Parathyroid adenoma (tissue), 2 donors: ENCODE measurements around the gene MYCBPAP.

Source experiments
- H2AFZ ChIP-seq: fragments of 300-600 bp; sonication (generic); one replicate; pipeline ENCODE4 v1.7.0; 2017; ENCODE audit warnings: antibody characterized with exemption, mild to moderate bottlenecking
- H3K27ac ChIP-seq: fragments of 300-600 bp; sonication (generic); one replicate; pipeline ENCODE4 v1.7.0; 2017
- H3K27me3 ChIP-seq: fragments of 300-600 bp; sonication (generic); one replicate; pipeline ENCODE4 v1.7.0; 2017; ENCODE audit warnings: low read length; ENCODE audit not compliant: control insufficient read depth, insufficient read depth
- H3K36me3 ChIP-seq: fragments of 300-600 bp; sonication (generic); one replicate; pipeline ENCODE4 v1.7.0; 2017; ENCODE audit warnings: low read length; ENCODE audit not compliant: control insufficient read depth, insufficient read depth
- H3K4me1 ChIP-seq: fragments of 300-600 bp; sonication (generic); one replicate; pipeline ENCODE4 v1.7.0; 2017; ENCODE audit warnings: control low read depth
- H3K4me2 ChIP-seq: fragments of 300-600 bp; sonication (generic); one replicate; pipeline ENCODE4 v1.7.0; 2017; ENCODE audit warnings: low read length
- H3K4me3 ChIP-seq: fragments of 300-600 bp; sonication (generic); one replicate; pipeline ENCODE4 v1.7.0; 2017; ENCODE audit warnings: low read depth, low read length
- H3K79me2 ChIP-seq: fragments of 300-600 bp; sonication (generic); one replicate; pipeline ENCODE4 v1.7.0; 2017; ENCODE audit warnings: control low read depth
- H3K9ac ChIP-seq: fragments of 300-600 bp; sonication (generic); one replicate; pipeline ENCODE4 v1.7.0; 2017; ENCODE audit warnings: mild to moderate bottlenecking
- H3K9me3 ChIP-seq: fragments of 300-600 bp; sonication (generic); one replicate; pipeline ENCODE4 v1.7.0; 2017; ENCODE audit warnings: low read length; ENCODE audit not compliant: control insufficient read depth
- TF ChIP-seq, protein P1 (sequence below): fragments of 300-600 bp; sonication (generic); IDR thresholded peaks from one replicate; pipeline ENCODE4 v1.7.0; 2017; ENCODE audit warnings: antibody characterized with exemption, mild to moderate bottlenecking
- donor health status: primary hyperparathyroidism.

Gene MYCBPAP

DNA sequence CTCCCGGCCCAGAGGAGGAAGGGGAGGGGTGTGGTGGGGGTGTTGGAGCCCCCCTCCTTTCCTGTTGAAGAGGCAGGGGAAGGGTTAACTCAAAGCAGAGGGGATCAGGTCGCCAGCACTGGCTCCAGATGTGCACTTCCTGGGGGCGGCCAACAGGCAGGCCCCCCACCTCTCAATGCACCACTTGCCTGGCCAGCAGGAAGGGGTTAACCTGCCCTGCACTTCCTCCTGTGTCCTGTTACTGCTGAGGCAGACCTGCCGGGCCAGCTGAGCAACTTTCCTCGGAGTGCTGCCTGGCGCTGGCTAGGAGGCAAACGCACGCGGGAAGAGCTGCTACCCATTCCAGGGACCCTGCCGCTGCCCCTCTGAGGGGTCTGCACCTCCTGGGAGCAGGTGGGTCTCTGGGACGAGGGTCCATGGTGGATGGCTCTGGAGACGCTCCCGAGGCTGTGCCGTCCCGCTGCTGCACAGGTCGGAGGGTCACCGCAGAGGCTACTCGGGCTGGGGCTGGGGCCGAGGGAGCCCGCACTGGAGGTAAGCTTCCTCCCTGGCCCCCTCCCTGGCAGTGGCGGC, 24.3 kb downstream of the MYCBPAP start, which contains the start of gene EPN3:
TSS of gene EPN3 (plus strand) at position 284 of the 573 bp plus-strand sequence. CDS start 3,822 bp downstream, outside the sequence.
- H3K27me3 ChIP-seq, result no peaks in the 10 kb centered on the region
- H3K9ac ChIP-seq, result peak within 1 kb of the TSS; percentile 97
- peaks cover 31% of the 10 kb centered on the region for H3K4me1 ChIP-seq
- TF ChIP-seq, protein P1, sequence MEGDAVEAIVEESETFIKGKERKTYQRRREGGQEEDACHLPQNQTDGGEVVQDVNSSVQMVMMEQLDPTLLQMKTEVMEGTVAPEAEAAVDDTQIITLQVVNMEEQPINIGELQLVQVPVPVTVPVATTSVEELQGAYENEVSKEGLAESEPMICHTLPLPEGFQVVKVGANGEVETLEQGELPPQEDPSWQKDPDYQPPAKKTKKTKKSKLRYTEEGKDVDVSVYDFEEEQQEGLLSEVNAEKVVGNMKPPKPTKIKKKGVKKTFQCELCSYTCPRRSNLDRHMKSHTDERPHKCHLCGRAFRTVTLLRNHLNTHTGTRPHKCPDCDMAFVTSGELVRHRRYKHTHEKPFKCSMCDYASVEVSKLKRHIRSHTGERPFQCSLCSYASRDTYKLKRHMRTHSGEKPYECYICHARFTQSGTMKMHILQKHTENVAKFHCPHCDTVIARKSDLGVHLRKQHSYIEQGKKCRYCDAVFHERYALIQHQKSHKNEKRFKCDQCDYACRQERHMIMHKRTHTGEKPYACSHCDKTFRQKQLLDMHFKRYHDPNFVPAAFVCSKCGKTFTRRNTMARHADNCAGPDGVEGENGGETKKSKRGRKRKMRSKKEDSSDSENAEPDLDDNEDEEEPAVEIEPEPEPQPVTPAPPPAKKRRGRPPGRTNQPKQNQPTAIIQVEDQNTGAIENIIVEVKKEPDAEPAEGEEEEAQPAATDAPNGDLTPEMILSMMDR, result peak; percentile 12
- H3K9me3 ChIP-seq, result no peaks in the 10 kb centered on the region
- H3K79me2 ChIP-seq, result peaks cover 25% of the 10 kb centered on the region
- peak within 1 kb of the TSS; percentile 89 for H3K4me3 ChIP-seq
- H3K4me2 ChIP-seq, result peak within 1 kb of the TSS; percentile 92
- H3K27ac ChIP-seq, result peak within 1 kb of the TSS; percentile 97
- peak within 1 kb of the TSS; percentile 73 for H2AFZ ChIP-seq
- H3K36me3 ChIP-seq, result no peaks in the 10 kb centered on the region

DNA sequence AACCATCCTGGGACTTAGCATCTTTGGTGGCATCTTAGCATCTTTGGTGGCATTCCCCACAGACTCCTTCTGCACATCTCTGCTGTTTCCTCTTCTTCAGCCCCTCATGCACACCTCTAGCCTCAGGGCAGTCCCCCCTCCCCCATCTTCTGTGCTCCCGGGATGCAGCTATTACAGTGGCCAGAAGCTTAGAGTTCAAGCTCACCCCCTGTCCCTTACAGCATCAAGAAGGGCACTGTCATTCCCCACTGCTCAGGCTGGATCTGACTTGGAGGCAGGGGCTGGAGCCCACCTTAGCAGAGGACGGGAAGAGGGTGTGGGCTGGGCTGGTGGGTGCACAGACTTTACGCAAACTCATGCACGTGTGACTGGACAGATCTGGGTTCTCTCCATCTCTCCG, 24.9 kb downstream of the MYCBPAP start:
- TF ChIP-seq, protein P1, result no peak
- Histone ChIP-seq H3K27me3 (no peaks in the 10 kb centered on the region), H3K79me2 (peaks cover 31% of the 10 kb centered on the region), H3K9ac (peak overlapping the region; percentile 97), H3K4me3 (peak overlapping the region; percentile 89), H3K9me3 (no peaks in the 10 kb centered on the region), H3K4me1 (peaks cover 36% of the 10 kb centered on the region), H2AFZ (no peak overlapping the region), H3K4me2 (peak overlapping the region; percentile 92), H3K36me3 (no peaks in the 10 kb centered on the region), H3K27ac (peak overlapping the region; percentile 97)

DNA sequence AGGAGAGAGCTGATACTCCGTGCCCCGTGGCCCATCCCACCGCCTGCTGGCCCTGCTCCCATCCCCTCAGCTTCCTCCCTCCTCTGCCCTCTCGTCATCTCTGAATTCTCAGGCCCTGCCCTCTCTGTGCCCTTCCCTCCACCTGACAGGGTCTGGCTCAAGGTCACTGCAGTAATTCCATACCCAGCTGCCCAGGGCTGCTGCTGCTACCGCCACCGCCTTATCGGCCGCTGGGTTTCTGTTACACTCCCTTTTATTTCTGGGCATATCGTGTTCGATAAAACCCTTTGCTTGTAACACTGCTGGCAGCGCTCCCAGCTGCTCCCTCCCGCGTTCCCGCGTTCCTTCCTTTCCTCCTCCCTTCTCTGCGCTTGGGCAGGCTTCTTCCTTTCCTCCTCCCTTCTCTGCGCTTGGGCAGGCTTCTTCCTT, 25.5 kb downstream of the MYCBPAP start:
- TF ChIP-seq, protein P1, result no peak
- Histone ChIP-seq H3K36me3 (no peaks in the 10 kb centered on the region), H3K79me2 (peaks cover 32% of the 10 kb centered on the region), H3K9ac (peak overlapping the region; percentile 97), H3K27ac (peak overlapping the region; percentile 97), H3K27me3 (no peaks in the 10 kb centered on the region), H3K4me1 (peaks cover 41% of the 10 kb centered on the region), H3K4me3 (peak overlapping the region; percentile 89), H3K9me3 (no peaks in the 10 kb centered on the region), H2AFZ (peak overlapping the region; percentile 8), H3K4me2 (peak overlapping the region; percentile 92)

DNA sequence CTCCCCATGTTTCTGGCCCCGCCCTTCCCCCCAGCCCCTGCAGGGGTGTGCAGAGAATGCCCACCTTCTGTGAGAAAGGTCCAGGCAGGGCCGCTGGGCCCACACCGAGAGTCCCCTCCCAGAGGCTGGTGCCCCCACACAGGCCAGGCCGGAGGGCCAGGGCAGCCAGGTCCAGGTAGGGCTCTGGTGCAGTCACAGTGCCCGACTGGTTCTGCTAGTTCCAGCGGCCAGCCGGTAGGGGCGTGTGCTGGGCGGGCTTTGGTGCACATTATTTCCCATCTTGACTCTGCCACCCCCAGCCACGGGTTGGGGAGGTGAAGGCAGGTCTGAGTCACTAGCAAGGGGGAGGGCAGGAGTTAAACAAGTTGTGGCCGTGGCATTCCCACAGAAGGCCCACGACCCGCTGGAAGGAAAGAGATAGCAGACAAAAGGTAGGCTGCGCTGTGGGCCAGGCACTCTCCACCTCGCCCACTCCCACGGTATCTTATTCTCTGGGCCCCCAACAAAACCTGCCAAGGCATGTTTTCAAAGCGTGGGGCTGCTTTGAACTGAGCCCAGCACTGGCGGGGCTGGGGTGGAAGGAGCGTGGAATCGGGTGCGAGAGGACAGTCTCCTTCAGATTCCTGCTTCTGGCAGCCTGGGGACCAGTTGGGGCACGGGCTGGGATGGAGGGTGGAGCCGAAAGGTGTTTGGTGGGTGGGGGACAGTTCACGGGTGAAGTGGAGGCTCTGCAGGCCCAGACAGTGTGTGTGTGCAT, 26.2 kb downstream of the MYCBPAP start:
- peak overlapping the region; percentile 86 for H3K9ac ChIP-seq
- H3K79me2 ChIP-seq, result peaks cover 35% of the 10 kb centered on the region
- H3K4me3 ChIP-seq, result peak overlapping the region; percentile 89
- H3K9me3 ChIP-seq, result no peaks in the 10 kb centered on the region
- TF ChIP-seq, protein P1, result peak; percentile 62
- H3K36me3 ChIP-seq, result no peaks in the 10 kb centered on the region
- peak overlapping the region; percentile 97 for H3K27ac ChIP-seq
- H3K27me3 ChIP-seq, result no peaks in the 10 kb centered on the region
- H3K4me1 ChIP-seq, result peaks cover 41% of the 10 kb centered on the region
- H2AFZ ChIP-seq, result peak overlapping the region; percentile 8
- H3K4me2 ChIP-seq, result peak overlapping the region; percentile 92
